Neutrophil (primary cell): ENCODE data around the gene LRMDA.

Experiments used
- H3K27ac ChIP-seq: fragments of 200-600 bp; sonication (generic); 2 replicates; pipeline ENCODE4 v1.5.1; 2016; ENCODE audit warnings: mild to moderate bottlenecking, moderate library complexity
- H3K27me3 ChIP-seq: fragments of 200-600 bp; sonication (generic); 2 replicates; pipeline ENCODE4 v1.6.0; 2016; ENCODE audit warnings: mild to moderate bottlenecking
- H3K36me3 ChIP-seq: fragments of 200-600 bp; sonication (generic); 2 replicates; pipeline ENCODE4 v1.5.1; 2017
- H3K4me1 ChIP-seq, 2 experiments: fragments of 200-600 bp in 1 of 2; sonication (generic) in 1 of 2; 1 replicate in 1 of 2; 2 replicates in 1 of 2; pipeline versions ENCODE4 v1.5.1 to v1.6.1; 2013 to 2016; ENCODE audit warnings: low read depth in 1 of 2, low read length in 1 of 2, mild to moderate bottlenecking in 1 of 2, moderate library complexity in 1 of 2; ENCODE audit not compliant: control insufficient read depth in 1 of 2, insufficient read depth in 1 of 2
- H3K4me3 ChIP-seq, 2 experiments: fragments of 200-600 bp in 1 of 2; sonication (generic) in 1 of 2; 1 replicate in 1 of 2; 2 replicates in 1 of 2; pipeline ENCODE4 v1.5.1; 2013 to 2016; ENCODE audit warnings: low read depth in 1 of 2, low read length in 1 of 2, mild to moderate bottlenecking in 1 of 2, moderate library complexity in 1 of 2
- H3K9me3 ChIP-seq: fragments of 200-600 bp; sonication (generic); 2 replicates; pipeline ENCODE4 v1.5.1; 2016
- CTCF ChIP-seq: fragments of 200-600 bp; sonication (generic); IDR thresholded peaks from 2 replicates; pipeline ENCODE4 v1.5.1; 2016; ENCODE audit warnings: antibody characterized with exemption

Gene LRMDA

GRCh38 chr10:75532253-75532924 is 101.0 kb downstream of the LRMDA start:
- no peak for TF ChIP-seq CTCF
- H3K27me3 ChIP-seq = no peaks in the 10 kb centered on the region

GRCh38 chr10:75538144-75538543 is 106.7 kb downstream of the LRMDA start:
- H3K4me1 ChIP-seq = no peaks in the 10 kb centered on the region

More at GRCh38 chr10:75532253-75532924, 101.0 kb downstream of the LRMDA start:
- Histone ChIP-seq H3K4me3 (no peak overlapping the region), H3K4me1 (peaks cover 0 to 6% of the 10 kb centered on the region in 2 experiments), H3K27ac (no peak overlapping the region), H3K9me3 (no peaks in the 10 kb centered on the region), H3K36me3 (no peaks in the 10 kb centered on the region)

GRCh38 chr10:75538765-75539164 is 107.3 kb downstream of the LRMDA start:
- Histone ChIP-seq H3K27me3 (no peaks in the 10 kb centered on the region), H3K4me1 (no peaks in the 10 kb centered on the region), H3K36me3 (no peaks in the 10 kb centered on the region), H3K4me3 (no peak overlapping the region), H3K9me3 (no peaks in the 10 kb centered on the region), H3K27ac (no peak overlapping the region)
- no peak for TF ChIP-seq CTCF

More at GRCh38 chr10:75538144-75538543, 106.7 kb downstream of the LRMDA start:
- Histone ChIP-seq H3K36me3 (no peaks in the 10 kb centered on the region), H3K9me3 (no peaks in the 10 kb centered on the region), H3K4me3 (no peak overlapping the region), H3K27ac (no peak overlapping the region), H3K27me3 (no peaks in the 10 kb centered on the region)
- no peak for TF ChIP-seq CTCF

- Histone ChIP-seq H3K4me3 (no peak overlapping the region), H3K27ac (no peak overlapping the region), H3K4me1 (peaks cover 0 to 4% of the 10 kb centered on the region in 2 experiments), H3K36me3 (no peaks in the 10 kb centered on the region), H3K27me3 (no peaks in the 10 kb centered on the region), H3K9me3 (no peaks in the 10 kb centered on the region)
- TF ChIP-seq CTCF = no peak
Observed at GRCh38 chr10:75540357-75540966, 109.0 kb downstream of the LRMDA start.

GRCh38 chr10:75540981-75541380 is 109.6 kb downstream of the LRMDA start:
- no peak overlapping the region for H3K4me3 ChIP-seq
- no peak overlapping the region for H3K27ac ChIP-seq
- peaks cover 0 to 4% of the 10 kb centered on the region in 2 experiments for H3K4me1 ChIP-seq
- no peaks in the 10 kb centered on the region for H3K9me3 ChIP-seq
- no peaks in the 10 kb centered on the region for H3K36me3 ChIP-seq
- TF ChIP-seq CTCF = no peak
- H3K27me3 ChIP-seq = no peaks in the 10 kb centered on the region
